Activated naive CD8-positive, alpha-beta T cell treated with anti-CD3 and anti-CD28 coated beads for 36 hours (primary cell): ENCODE results near the gene ZBTB46. TPM values are rescaled to one million over a fixed set of nuclear protein-coding genes. Genes with fewer than 3 reads are reported as not detected.
"Not testable (repeated sequence)": the region's sequence is repeated elsewhere in the genome, so short reads cannot be mapped to it uniquely, and the experiment has no call there.

ENCODE experiments used
- DNase-seq: peaks from one replicate; pipeline ENCODE4 v3.0.0; 2021
- H3K27ac Mint-ChIP-seq: one replicate; pipeline ENCODE4 v1.8.0; 2022; ENCODE audit warnings: mild to moderate bottlenecking, moderate library complexity, mixed read lengths
- H3K27me3 Mint-ChIP-seq: one replicate; pipeline ENCODE4 v1.8.0; 2022; ENCODE audit warnings: mild to moderate bottlenecking, mixed read lengths
- H3K36me3 Mint-ChIP-seq: one replicate; pipeline ENCODE4 v1.8.0; 2021; ENCODE audit warnings: mild to moderate bottlenecking, mixed read lengths
- H3K4me1 Mint-ChIP-seq: one replicate; pipeline ENCODE4 v1.8.0; 2021; ENCODE audit warnings: mixed read lengths
- H3K4me3 Mint-ChIP-seq: one replicate; pipeline ENCODE4 v1.8.0; 2022; ENCODE audit warnings: mild to moderate bottlenecking, moderate library complexity, mixed read lengths
- H3K9me3 Mint-ChIP-seq: one replicate; pipeline ENCODE4 v1.8.0; 2022; ENCODE audit warnings: mixed read lengths
- total RNA-seq, 2 experiments: library from RNA; stranded (reverse); gene quantifications; one replicate each; pipeline ENCODE4 v1.2.3, GENCODE V29; 2021

ZBTB46 gene
- under 1 TPM in 1 of 2 experiments, not detected in 1; 0.04 TPM for total RNA-seq

GRCh38 chr20:63830841-63831588, at the start of gene ZBTB46:
Gene ZBTB46, minus strand, starts transcription at chr20:63831264. Its CDS starts 40,507 bp downstream, at chr20:63790757.
- H3K27me3 Mint-ChIP-seq, result peaks cover 60% of the 10 kb centered on the region
- peak within 1 kb of the TSS; percentile 79 for H3K4me3 Mint-ChIP-seq
- H3K27ac Mint-ChIP-seq, result no peak within 1 kb of the TSS
- peak; percentile 64 for DNase-seq
- H3K9me3 Mint-ChIP-seq, result no peaks in the 10 kb centered on the region
- peaks cover 13% of the 10 kb centered on the region for H3K4me1 Mint-ChIP-seq
- peaks cover 1% of the 10 kb centered on the region for H3K36me3 Mint-ChIP-seq

- Mint-ChIP-seq H3K27ac (no peak overlapping the region), H3K4me1 (peaks cover 3% of the 10 kb centered on the region), H3K36me3 (peaks cover 10% of the 10 kb centered on the region), H3K9me3 (no peaks in the 10 kb centered on the region), H3K27me3 (no peaks in the 10 kb centered on the region), H3K4me3 (no peak overlapping the region)
- DNase-seq, result no peak
These were observed 48.0 kb upstream of the ZBTB46 start for GRCh38 chr20:63878899-63879663.

GRCh38 chr20:63877755-63878470, 46.8 kb upstream of the ZBTB46 start:
- peaks cover 8% of the 10 kb centered on the region for H3K4me1 Mint-ChIP-seq
- no peak overlapping the region for H3K4me3 Mint-ChIP-seq
- no peak for DNase-seq
- H3K9me3 Mint-ChIP-seq, result no peaks in the 10 kb centered on the region
- no peaks in the 10 kb centered on the region for H3K27me3 Mint-ChIP-seq
- no peak overlapping the region for H3K27ac Mint-ChIP-seq
- peaks cover 16% of the 10 kb centered on the region for H3K36me3 Mint-ChIP-seq

- DNase-seq, result no peak
- H3K27ac Mint-ChIP-seq, result no peak overlapping the region
- H3K36me3 Mint-ChIP-seq, result peaks cover 22% of the 10 kb centered on the region
- no peaks in the 10 kb centered on the region for H3K27me3 Mint-ChIP-seq
- H3K4me3 Mint-ChIP-seq, result no peak overlapping the region
- peaks cover 11% of the 10 kb centered on the region for H3K4me1 Mint-ChIP-seq
- no peaks in the 10 kb centered on the region for H3K9me3 Mint-ChIP-seq
These were observed 45.5 kb upstream of the ZBTB46 start for GRCh38 chr20:63876489-63877036.

GRCh38 chr20:63874241-63874640, 43.2 kb upstream of the ZBTB46 start:
- not testable (repeated sequence) for H3K4me3 Mint-ChIP-seq, H3K27ac Mint-ChIP-seq, H3K27me3 Mint-ChIP-seq, DNase-seq, H3K9me3 Mint-ChIP-seq
- peaks cover 24% of the 10 kb centered on the region for H3K36me3 Mint-ChIP-seq
- peaks cover 14% of the 10 kb centered on the region for H3K4me1 Mint-ChIP-seq

- H3K4me1 Mint-ChIP-seq, result peaks cover 15% of the 10 kb centered on the region
- H3K9me3 Mint-ChIP-seq, result no peaks in the 10 kb centered on the region
- H3K27ac Mint-ChIP-seq, result peak overlapping the region; percentile 45
- no peak overlapping the region for H3K4me3 Mint-ChIP-seq
- peaks cover 24% of the 10 kb centered on the region for H3K36me3 Mint-ChIP-seq
- H3K27me3 Mint-ChIP-seq, result no peaks in the 10 kb centered on the region
- DNase-seq, result no peak
These were observed 42.5 kb upstream of the ZBTB46 start for GRCh38 chr20:63873477-63873971.

GRCh38 chr20:63868264-63868663, 37.2 kb upstream of the ZBTB46 start:
- no peaks in the 10 kb centered on the region for H3K27me3 Mint-ChIP-seq
- peaks cover 11% of the 10 kb centered on the region for H3K36me3 Mint-ChIP-seq

GRCh38 chr20:63867042-63867441, 36.0 kb upstream of the ZBTB46 start:
- Mint-ChIP-seq H3K36me3 (peaks cover 11% of the 10 kb centered on the region), H3K4me3 (peak overlapping the region; percentile 32), H3K4me1 (peaks cover 19% of the 10 kb centered on the region)
- DNase-seq, H3K9me3 Mint-ChIP-seq, H3K27ac Mint-ChIP-seq, H3K27me3 Mint-ChIP-seq: not testable (repeated sequence)

More at GRCh38 chr20:63868264-63868663, 37.2 kb upstream of the ZBTB46 start:
- no peak for DNase-seq
- Mint-ChIP-seq H3K9me3 (no peaks in the 10 kb centered on the region), H3K4me3 (no peak overlapping the region), H3K4me1 (peaks cover 23% of the 10 kb centered on the region), H3K27ac (no peak overlapping the region)

- DNase-seq, result peak; percentile 97
- Mint-ChIP-seq H3K36me3 (peaks cover 7% of the 10 kb centered on the region), H3K4me3 (peak within 1 kb of the TSS; percentile 90), H3K27ac (peak within 1 kb of the TSS; percentile 93), H3K9me3 (no peaks in the 10 kb centered on the region), H3K4me1 (peaks cover 19% of the 10 kb centered on the region), H3K27me3 (no peaks in the 10 kb centered on the region)
These were observed 34.0 kb upstream of the ZBTB46 start, which contains the start of gene TPD52L2 for GRCh38 chr20:63864978-63865640. Gene TPD52L2, plus strand, starts transcription at chr20:63865270. Its CDS starts 96 bp downstream, at chr20:63865366.

GRCh38 chr20:63864545-63864977, 33.5 kb upstream of the ZBTB46 start:
- Mint-ChIP-seq H3K27ac (peak overlapping the region; percentile 93), H3K36me3 (peaks cover 7% of the 10 kb centered on the region), H3K4me1 (peaks cover 19% of the 10 kb centered on the region), H3K4me3 (peak overlapping the region; percentile 90), H3K9me3 (no peaks in the 10 kb centered on the region), H3K27me3 (no peaks in the 10 kb centered on the region)
- DNase-seq, result no peak

GRCh38 chr20:63863798-63864544, 32.9 kb upstream of the ZBTB46 start:
- DNase-seq, result peak; percentile 84
- peak overlapping the region; percentile 93 for H3K27ac Mint-ChIP-seq
- peak overlapping the region; percentile 90 for H3K4me3 Mint-ChIP-seq
- no peaks in the 10 kb centered on the region for H3K9me3 Mint-ChIP-seq
- no peaks in the 10 kb centered on the region for H3K27me3 Mint-ChIP-seq
- H3K36me3 Mint-ChIP-seq, result peaks cover 7% of the 10 kb centered on the region
- H3K4me1 Mint-ChIP-seq, result peaks cover 20% of the 10 kb centered on the region

GRCh38 chr20:63863021-63863797, 32.1 kb upstream of the ZBTB46 start:
- Mint-ChIP-seq H3K27me3 (no peaks in the 10 kb centered on the region), H3K36me3 (peaks cover 7% of the 10 kb centered on the region), H3K9me3 (no peaks in the 10 kb centered on the region), H3K4me1 (peaks cover 27% of the 10 kb centered on the region), H3K27ac (peak overlapping the region; percentile 93), H3K4me3 (peak overlapping the region; percentile 90)
- DNase-seq, result no peak
